IPS-20b (cell line): ENCODE data around the gene SH3BP5.

ENCODE experiments used
- H3K27ac ChIP-seq: one replicate; pipeline ENCODE4 v1.5.1; 2013; ENCODE audit warnings: low read length
- H3K27me3 ChIP-seq: 2 replicates; pipeline ENCODE4 v1.6.1; 2013; ENCODE audit warnings: mild to moderate bottlenecking, low read length, inconsistent platforms; ENCODE audit not compliant: insufficient read depth
- H3K36me3 ChIP-seq: 2 replicates; pipeline ENCODE4 v1.6.1; 2013; ENCODE audit warnings: low read depth, mild to moderate bottlenecking, inconsistent platforms, low read length, moderate library complexity; ENCODE audit not compliant: insufficient read depth
- H3K4me1 ChIP-seq: 2 replicates; pipeline ENCODE4 v1.6.1; 2013; ENCODE audit warnings: mild to moderate bottlenecking, control low read depth, inconsistent platforms, low read length, moderate library complexity; ENCODE audit not compliant: insufficient read depth
- H3K4me3 ChIP-seq: 2 replicates; pipeline ENCODE4 v1.5.1; 2013; ENCODE audit warnings: mild to moderate bottlenecking, low read length, inconsistent platforms
- H3K9ac ChIP-seq: 2 replicates; pipeline ENCODE4 v1.6.1; 2013; ENCODE audit warnings: low read depth, mild to moderate bottlenecking, inconsistent platforms, low read length, moderate library complexity
- H3K9me3 ChIP-seq: 2 replicates; pipeline ENCODE4 v1.6.1; 2013; ENCODE audit warnings: mild to moderate bottlenecking, low read depth, low read length, inconsistent platforms; ENCODE audit not compliant: insufficient read depth

SH3BP5 gene

GRCh38 chr3:15309662-15310335 lies 22.6 kb downstream of the SH3BP5 start:
- H3K36me3 ChIP-seq, result no peaks in the 10 kb centered on the region
- H3K4me1 ChIP-seq, result peaks cover 25% of the 10 kb centered on the region; the same call in 1 of the 2 replicates
- H3K4me3 ChIP-seq, result no peak overlapping the region
- H3K27me3 ChIP-seq, result no peaks in the 10 kb centered on the region
- no peak overlapping the region for H3K27ac ChIP-seq
- no peaks in the 10 kb centered on the region for H3K9me3 ChIP-seq
- no peak overlapping the region for H3K9ac ChIP-seq

- no peak overlapping the region for H3K27ac ChIP-seq
- no peaks in the 10 kb centered on the region for H3K27me3 ChIP-seq
- no peak overlapping the region for H3K4me3 ChIP-seq
- H3K36me3 ChIP-seq, result peaks cover 7% of the 10 kb centered on the region
- peaks cover 21% of the 10 kb centered on the region; the same call in 1 of the 2 replicates for H3K4me1 ChIP-seq
- no peaks in the 10 kb centered on the region for H3K9me3 ChIP-seq
- no peak overlapping the region for H3K9ac ChIP-seq
Measured at GRCh38 chr3:15307580-15307979, 24.8 kb downstream of the SH3BP5 start.

GRCh38 chr3:15306979-15307359 lies 25.4 kb downstream of the SH3BP5 start:
- Histone ChIP-seq H3K9me3 (no peaks in the 10 kb centered on the region), H3K4me1 (peaks cover 17% of the 10 kb centered on the region; the same call in 1 of the 2 replicates), H3K36me3 (peaks cover 7% of the 10 kb centered on the region), H3K27ac (no peak overlapping the region), H3K4me3 (no peak overlapping the region), H3K9ac (no peak overlapping the region), H3K27me3 (no peaks in the 10 kb centered on the region)

- H3K27ac ChIP-seq, result no peak overlapping the region
- H3K9me3 ChIP-seq, result no peaks in the 10 kb centered on the region
- H3K4me1 ChIP-seq, result peaks cover 10% of the 10 kb centered on the region; the same call in 1 of the 2 replicates
- no peaks in the 10 kb centered on the region for H3K27me3 ChIP-seq
- peaks cover 7% of the 10 kb centered on the region for H3K36me3 ChIP-seq
- no peak overlapping the region for H3K4me3 ChIP-seq
- no peak overlapping the region for H3K9ac ChIP-seq
Measured at GRCh38 chr3:15305359-15305844, 27.0 kb downstream of the SH3BP5 start.

GRCh38 chr3:15303728-15304127 lies 28.7 kb downstream of the SH3BP5 start:
- no peak overlapping the region for H3K27ac ChIP-seq
- H3K9me3 ChIP-seq, result no peaks in the 10 kb centered on the region
- no peaks in the 10 kb centered on the region for H3K27me3 ChIP-seq
- peaks cover 5% of the 10 kb centered on the region; the same call in 1 of the 2 replicates for H3K4me1 ChIP-seq
- H3K9ac ChIP-seq, result no peak overlapping the region
- no peak overlapping the region for H3K4me3 ChIP-seq
- peaks cover 7% of the 10 kb centered on the region for H3K36me3 ChIP-seq

- no peak overlapping the region for H3K27ac ChIP-seq
- H3K27me3 ChIP-seq, result no peaks in the 10 kb centered on the region
- no peak overlapping the region for H3K9ac ChIP-seq
- peaks cover 7% of the 10 kb centered on the region for H3K36me3 ChIP-seq
- no peak overlapping the region for H3K4me3 ChIP-seq
- H3K9me3 ChIP-seq, result no peaks in the 10 kb centered on the region
- peaks cover 5% of the 10 kb centered on the region; the same call in 1 of the 2 replicates for H3K4me1 ChIP-seq
Measured at GRCh38 chr3:15303216-15303615, 29.2 kb downstream of the SH3BP5 start.

- Histone ChIP-seq H3K27ac (no peak overlapping the region), H3K9ac (no peak overlapping the region)
Measured at GRCh38 chr3:15301761-15302160, 30.6 kb downstream of the SH3BP5 start.

GRCh38 chr3:15300323-15301078 lies 31.9 kb downstream of the SH3BP5 start:
- H3K4me3 ChIP-seq, result no peak overlapping the region
- no peak overlapping the region for H3K9ac ChIP-seq
- H3K9me3 ChIP-seq, result no peaks in the 10 kb centered on the region
- H3K27ac ChIP-seq, result no peak overlapping the region
- H3K27me3 ChIP-seq, result no peaks in the 10 kb centered on the region
- peaks cover 2% of the 10 kb centered on the region; the same call in 1 of the 2 replicates for H3K4me1 ChIP-seq
- peaks cover 7% of the 10 kb centered on the region for H3K36me3 ChIP-seq

More at GRCh38 chr3:15301761-15302160, 30.6 kb downstream of the SH3BP5 start:
- H3K36me3 ChIP-seq, result peaks cover 7% of the 10 kb centered on the region
- H3K4me3 ChIP-seq, result no peak overlapping the region
- peaks cover 5% of the 10 kb centered on the region; the same call in 1 of the 2 replicates for H3K4me1 ChIP-seq
- H3K27me3 ChIP-seq, result no peaks in the 10 kb centered on the region
- H3K9me3 ChIP-seq, result no peaks in the 10 kb centered on the region

- no peaks in the 10 kb centered on the region for H3K9me3 ChIP-seq
- no peak overlapping the region for H3K9ac ChIP-seq
- H3K4me1 ChIP-seq, result no peaks in the 10 kb centered on the region
- no peak overlapping the region for H3K4me3 ChIP-seq
- peaks cover 5% of the 10 kb centered on the region for H3K36me3 ChIP-seq
- H3K27ac ChIP-seq, result no peak overlapping the region
- H3K27me3 ChIP-seq, result no peaks in the 10 kb centered on the region
Measured at GRCh38 chr3:15299036-15299435, 33.4 kb downstream of the SH3BP5 start.

- Histone ChIP-seq H3K4me3 (no peak overlapping the region), H3K4me1 (no peaks in the 10 kb centered on the region), H3K9ac (no peak overlapping the region), H3K27ac (no peak overlapping the region), H3K27me3 (no peaks in the 10 kb centered on the region), H3K36me3 (no peaks in the 10 kb centered on the region; the same call in none of the 2 replicates), H3K9me3 (no peaks in the 10 kb centered on the region)
Measured at GRCh38 chr3:15298504-15298903, 33.9 kb downstream of the SH3BP5 start.

- no peak overlapping the region for H3K27ac ChIP-seq
- no peaks in the 10 kb centered on the region for H3K9me3 ChIP-seq
- no peaks in the 10 kb centered on the region for H3K4me1 ChIP-seq
- H3K27me3 ChIP-seq, result no peaks in the 10 kb centered on the region
- no peaks in the 10 kb centered on the region; the same call in none of the 2 replicates for H3K36me3 ChIP-seq
- no peak overlapping the region for H3K4me3 ChIP-seq
- no peak overlapping the region for H3K9ac ChIP-seq
Measured at GRCh38 chr3:15297608-15298350, 34.6 kb downstream of the SH3BP5 start.
